DND-41 (cell line): ENCODE measurements around the gene PNMA8B.

Source experiments
- ATAC-seq: fragments of 200-7000 bp; cut with Tn5 transposase; 3 replicates; pipeline ENCODE4 v1.9.1; 2021; ENCODE audit warnings: low read depth; ENCODE audit not compliant: insufficient read depth
- DNase-seq: peaks from one replicate; pipeline ENCODE4 v3.0.0-alpha.2; 2020
- H2AFZ ChIP-seq: 2 replicates; pipeline ENCODE4 v1.6.0; 2012; ENCODE audit warnings: low read depth, low read length
- H3K27ac ChIP-seq: 2 replicates; pipeline ENCODE4 v1.5.1; 2012; ENCODE audit warnings: low read length, inconsistent platforms
- H3K27me3 ChIP-seq: fragments of 200-600 bp; sonication (generic); 2 replicates; pipeline ENCODE4 v1.6.0; 2012; ENCODE audit warnings: low read length, mild to moderate bottlenecking, inconsistent platforms; ENCODE audit not compliant: insufficient read depth, poor library complexity
- H3K36me3 ChIP-seq: 2 replicates; pipeline ENCODE4 v1.5.1; 2012; ENCODE audit warnings: low read length, inconsistent platforms; ENCODE audit not compliant: insufficient read depth
- H3K4me1 ChIP-seq: 2 replicates; pipeline ENCODE4 v1.5.1; 2012; ENCODE audit warnings: mild to moderate bottlenecking, low read length; ENCODE audit not compliant: insufficient read depth
- H3K4me2 ChIP-seq: 2 replicates; pipeline ENCODE4 v1.6.0; 2012; ENCODE audit warnings: mild to moderate bottlenecking, moderate library complexity, low read length, inconsistent platforms; ENCODE audit not compliant: insufficient read depth
- H3K4me3 ChIP-seq, 2 experiments: fragments of 200-600 bp in 1 of 2; shearing (Covaris generic) in 1 of 2; 2 replicates each; pipeline ENCODE4 v1.5.1; 2012 to 2016; ENCODE audit warnings: inconsistent platforms in 2 of 2, low read length in 2 of 2, mild to moderate bottlenecking in 2 of 2, low read depth in 1 of 2, moderate library complexity in 1 of 2
- H3K79me2 ChIP-seq: 2 replicates; pipeline ENCODE4 v1.6.0; 2012; ENCODE audit warnings: low read length, inconsistent platforms; ENCODE audit not compliant: insufficient read depth
- H3K9ac ChIP-seq: 2 replicates; pipeline ENCODE4 v1.6.0; 2012; ENCODE audit warnings: low read depth, mild to moderate bottlenecking, inconsistent platforms, low read length, moderate library complexity
- H3K9me3 ChIP-seq: 2 replicates; pipeline ENCODE4 v1.5.1; 2012; ENCODE audit warnings: low read length, moderate library complexity, mild to moderate bottlenecking, inconsistent platforms; ENCODE audit not compliant: insufficient read depth, severe bottlenecking
- H4K20me1 ChIP-seq: 2 replicates; pipeline ENCODE4 v1.6.0; 2012; ENCODE audit warnings: low read length; ENCODE audit not compliant: insufficient read depth
- EZH2 ChIP-seq: IDR thresholded peaks from 3 replicates; pipeline ENCODE4 v1.6.1; 2012; ENCODE audit warnings: borderline replicate concordance, low read depth, mild to moderate bottlenecking, moderate library complexity, low read length, inconsistent platforms; ENCODE audit not compliant: severe bottlenecking
- TF ChIP-seq, protein P1 (sequence below): IDR thresholded peaks from 2 replicates; pipeline ENCODE4 v1.5.1; 2012; ENCODE audit warnings: borderline replicate concordance, low read length, moderate library complexity, mild to moderate bottlenecking; ENCODE audit not compliant: poor library complexity, severe bottlenecking; ENCODE audit errors: extremely low read depth

The PNMA8B gene

DNA sequence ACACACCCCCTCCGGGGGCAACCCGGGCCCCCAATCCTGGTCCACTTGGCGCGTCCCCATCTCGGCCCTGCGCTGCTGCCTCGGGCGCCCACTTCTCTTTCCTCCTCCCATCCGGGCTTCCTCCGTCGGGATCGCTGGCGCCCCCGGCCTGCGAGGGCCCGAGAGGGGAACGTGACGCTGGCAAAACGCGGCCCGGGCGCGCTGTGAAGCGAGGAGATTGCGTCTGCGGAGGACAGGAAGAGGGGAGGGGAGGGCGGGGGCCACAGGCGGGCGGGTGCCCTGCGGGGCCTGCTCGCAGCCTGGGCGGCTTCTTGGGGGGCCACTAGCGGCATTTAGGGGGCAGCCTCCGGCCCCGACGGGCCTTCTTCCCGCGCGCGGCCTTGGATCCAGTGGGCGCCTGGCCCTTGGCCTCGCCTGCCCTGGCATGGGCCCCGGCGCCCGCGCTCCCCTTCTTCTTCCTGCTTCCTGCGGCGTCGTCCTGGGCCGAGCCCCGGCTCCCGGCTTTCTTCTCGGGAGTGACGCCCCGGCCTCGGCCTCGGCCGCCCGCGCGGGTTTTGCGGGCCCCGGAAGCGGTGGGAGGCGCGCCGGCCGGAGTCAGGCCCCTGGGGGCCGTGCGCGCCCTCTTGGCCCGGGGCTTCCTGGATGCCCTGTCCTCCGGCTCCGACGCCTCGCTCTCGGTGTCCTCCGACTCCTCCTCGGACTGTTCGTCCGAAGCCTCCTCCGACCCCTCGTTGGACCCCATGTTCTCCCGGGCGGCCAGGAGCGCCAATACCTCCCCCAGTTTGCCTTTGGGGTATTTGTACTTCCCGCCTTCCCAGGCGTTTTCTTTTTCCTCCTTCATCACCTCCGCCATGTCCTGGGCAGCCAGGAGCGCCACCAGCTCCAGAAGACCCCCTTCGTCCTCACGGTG, 2.2 kb downstream of the PNMA8B start:
- TF ChIP-seq, protein P1, sequence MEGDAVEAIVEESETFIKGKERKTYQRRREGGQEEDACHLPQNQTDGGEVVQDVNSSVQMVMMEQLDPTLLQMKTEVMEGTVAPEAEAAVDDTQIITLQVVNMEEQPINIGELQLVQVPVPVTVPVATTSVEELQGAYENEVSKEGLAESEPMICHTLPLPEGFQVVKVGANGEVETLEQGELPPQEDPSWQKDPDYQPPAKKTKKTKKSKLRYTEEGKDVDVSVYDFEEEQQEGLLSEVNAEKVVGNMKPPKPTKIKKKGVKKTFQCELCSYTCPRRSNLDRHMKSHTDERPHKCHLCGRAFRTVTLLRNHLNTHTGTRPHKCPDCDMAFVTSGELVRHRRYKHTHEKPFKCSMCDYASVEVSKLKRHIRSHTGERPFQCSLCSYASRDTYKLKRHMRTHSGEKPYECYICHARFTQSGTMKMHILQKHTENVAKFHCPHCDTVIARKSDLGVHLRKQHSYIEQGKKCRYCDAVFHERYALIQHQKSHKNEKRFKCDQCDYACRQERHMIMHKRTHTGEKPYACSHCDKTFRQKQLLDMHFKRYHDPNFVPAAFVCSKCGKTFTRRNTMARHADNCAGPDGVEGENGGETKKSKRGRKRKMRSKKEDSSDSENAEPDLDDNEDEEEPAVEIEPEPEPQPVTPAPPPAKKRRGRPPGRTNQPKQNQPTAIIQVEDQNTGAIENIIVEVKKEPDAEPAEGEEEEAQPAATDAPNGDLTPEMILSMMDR = no peak
- no peak for TF ChIP-seq EZH2
- DNase-seq (no peak), ATAC-seq (no peak)
- peaks cover 9% of the 10 kb centered on the region for H3K27me3 ChIP-seq
- H3K4me1 ChIP-seq = no peaks in the 10 kb centered on the region
- H3K9ac ChIP-seq = no peak overlapping the region
- H3K4me2 ChIP-seq = no peak overlapping the region
- no peaks in the 10 kb centered on the region for H3K79me2 ChIP-seq
- no peak overlapping the region for H3K4me3 ChIP-seq
- no peak overlapping the region for H2AFZ ChIP-seq
- peaks cover 6% of the 10 kb centered on the region for H4K20me1 ChIP-seq
- H3K9me3 ChIP-seq = no peaks in the 10 kb centered on the region
- H3K27ac ChIP-seq = no peak overlapping the region
- no peaks in the 10 kb centered on the region for H3K36me3 ChIP-seq

DNA sequence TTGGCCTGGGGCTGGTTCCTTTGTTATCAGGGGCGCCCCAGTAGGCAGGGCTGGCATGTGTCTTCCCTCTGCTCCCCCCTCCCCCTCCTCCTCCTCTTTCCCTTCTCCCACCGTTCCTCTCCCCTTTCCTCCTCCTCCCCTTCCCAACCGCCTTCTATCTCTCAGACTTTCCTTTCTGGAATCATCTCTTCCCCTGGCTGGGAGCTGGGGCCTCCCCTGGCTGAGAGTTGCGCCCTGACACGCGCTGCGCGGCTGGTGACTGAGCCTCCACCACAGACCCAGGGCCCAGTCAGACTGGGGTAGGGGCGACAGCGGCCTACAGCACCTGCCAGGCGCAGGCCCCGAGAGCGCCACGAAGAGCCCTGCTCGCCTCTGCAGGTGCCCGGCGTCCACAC, 2.8 kb downstream of the PNMA8B start:
- H3K9ac ChIP-seq = no peak overlapping the region
- peaks cover 6% of the 10 kb centered on the region for H4K20me1 ChIP-seq
- no peaks in the 10 kb centered on the region for H3K4me1 ChIP-seq
- H3K4me2 ChIP-seq = no peak overlapping the region
- no peaks in the 10 kb centered on the region for H3K79me2 ChIP-seq
- no peaks in the 10 kb centered on the region for H3K36me3 ChIP-seq
- H2AFZ ChIP-seq = no peak overlapping the region
- TF ChIP-seq, protein P1 = no peak
- no peak for TF ChIP-seq EZH2
- no peaks in the 10 kb centered on the region for H3K9me3 ChIP-seq
- DNase-seq = no peak
- peaks cover 9% of the 10 kb centered on the region for H3K27me3 ChIP-seq
- H3K4me3 ChIP-seq = no peak overlapping the region
- no peak for ATAC-seq
- no peak overlapping the region for H3K27ac ChIP-seq

DNA sequence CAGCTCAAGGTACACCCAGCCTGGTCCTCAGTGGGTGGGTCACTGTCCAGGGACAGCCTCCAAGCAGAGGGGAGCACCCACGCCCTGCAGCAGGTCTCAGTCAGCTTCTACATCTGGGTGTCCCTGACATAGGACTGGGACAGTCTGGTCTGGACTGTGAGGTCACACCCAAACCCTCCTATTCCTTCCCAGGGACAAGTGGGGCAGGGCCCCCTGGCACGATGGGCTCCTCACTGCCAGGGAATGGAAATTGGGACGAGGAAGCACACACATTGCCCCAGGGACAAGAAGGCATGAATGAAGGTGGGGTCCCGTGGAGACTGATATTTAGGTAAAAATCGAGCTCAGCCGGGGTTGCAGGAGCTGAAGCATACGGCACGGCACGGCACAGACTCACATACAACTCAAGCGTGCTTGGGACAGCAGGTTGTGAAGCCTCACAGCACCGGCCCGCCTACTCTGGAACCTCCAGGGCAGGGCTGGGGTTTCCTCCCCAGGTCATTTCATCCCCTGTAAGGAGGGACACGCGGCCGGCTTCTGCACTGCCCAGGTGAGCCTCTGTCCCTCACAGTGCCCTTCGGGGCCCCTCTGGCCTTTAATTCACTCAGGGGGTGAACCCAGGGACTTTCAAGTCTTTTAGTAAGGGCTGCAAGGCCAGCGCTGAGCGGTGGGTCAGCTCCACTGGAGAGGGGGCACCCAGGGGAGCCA, 3.5 kb downstream of the PNMA8B start:
- peaks cover 9% of the 10 kb centered on the region for H3K27me3 ChIP-seq
- DNase-seq = no peak
- H3K4me1 ChIP-seq = no peaks in the 10 kb centered on the region
- H3K4me2 ChIP-seq = no peak overlapping the region
- H3K4me3 ChIP-seq = no peak overlapping the region
- H3K9ac ChIP-seq = no peak overlapping the region
- H3K27ac ChIP-seq = no peak overlapping the region
- H2AFZ ChIP-seq = no peak overlapping the region
- H3K79me2 ChIP-seq = no peaks in the 10 kb centered on the region
- H3K9me3 ChIP-seq = no peaks in the 10 kb centered on the region
- no peak for ATAC-seq
- H4K20me1 ChIP-seq = peaks cover 6% of the 10 kb centered on the region
- TF ChIP-seq, protein P1 = no peak
- no peak for TF ChIP-seq EZH2
- no peaks in the 10 kb centered on the region for H3K36me3 ChIP-seq
